GM18870 (cell line): Measurements from ENCODE around the gene FABP1.

Experiments used
- ATAC-seq: cut with Tn5 transposase; IDR thresholded peaks from one replicate; pipeline ENCODE4 v1.9.1; 2021; ENCODE audit warnings: moderate library complexity; ENCODE audit not compliant: unreplicated experiment

FABP1 gene

DNA sequence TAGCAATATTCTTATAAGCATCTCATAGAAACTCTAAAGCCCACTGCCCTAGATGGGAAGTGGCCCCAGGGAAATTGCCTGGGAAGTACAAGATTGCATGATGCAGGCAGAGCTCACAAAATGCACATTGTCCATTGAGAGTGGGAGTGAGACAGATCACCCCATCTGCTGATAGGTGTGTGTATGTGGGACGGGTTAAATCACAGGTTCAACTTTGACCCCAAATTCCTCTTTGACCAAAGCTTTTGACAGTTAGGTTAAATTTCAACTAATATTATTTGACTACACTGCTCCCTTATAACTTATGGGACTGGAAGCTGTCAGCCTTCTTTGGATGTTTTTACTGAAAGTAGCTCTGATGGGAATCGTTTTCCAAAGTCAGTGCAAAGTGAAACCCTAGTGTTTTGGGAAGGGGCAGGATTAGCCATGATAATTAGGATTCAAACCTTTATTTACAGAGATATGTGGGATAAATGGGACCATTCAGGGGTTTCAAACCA is 11.4 kb upstream of the FABP1 start:
- no peak for ATAC-seq

DNA sequence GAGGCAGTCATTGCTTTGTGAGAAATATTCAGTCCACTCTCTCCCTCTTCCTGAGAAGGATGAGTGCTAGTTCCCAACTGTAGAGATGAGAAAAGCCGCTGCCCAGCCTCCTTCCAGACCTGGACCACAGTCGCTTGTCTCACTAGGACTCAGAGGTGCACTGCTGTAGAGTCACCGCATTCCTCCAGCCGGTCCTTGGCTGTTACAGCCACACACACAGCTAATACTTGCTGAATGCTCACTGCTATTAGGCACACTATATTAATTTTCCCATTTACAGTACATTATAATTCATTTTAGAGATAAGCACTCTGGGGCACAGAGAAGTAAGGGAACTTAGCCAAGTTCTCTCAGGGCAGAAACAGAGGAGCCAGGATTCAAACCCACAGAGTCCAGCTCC is 10.0 kb upstream of the FABP1 start:
- ATAC-seq = no peak

DNA sequence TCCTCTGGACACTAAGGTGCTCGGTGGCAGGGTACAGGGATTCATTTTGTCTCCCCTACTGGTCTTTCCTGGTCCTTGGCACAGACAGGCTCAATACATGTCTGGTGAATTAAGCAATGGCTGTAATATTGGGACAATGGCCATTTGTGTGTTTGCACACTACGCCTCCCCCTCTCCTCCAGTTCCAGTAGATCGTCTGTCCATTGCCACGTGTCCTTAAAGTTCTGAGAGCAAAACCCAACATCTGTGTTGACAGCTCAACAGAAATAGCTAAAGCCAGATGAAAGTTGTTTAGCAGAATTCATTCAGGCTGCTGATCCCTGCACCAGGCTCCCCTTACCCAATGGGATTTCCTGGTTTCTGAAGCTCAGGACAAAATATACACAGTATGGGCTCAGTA is 9.0 kb upstream of the FABP1 start:
- no peak for ATAC-seq

DNA sequence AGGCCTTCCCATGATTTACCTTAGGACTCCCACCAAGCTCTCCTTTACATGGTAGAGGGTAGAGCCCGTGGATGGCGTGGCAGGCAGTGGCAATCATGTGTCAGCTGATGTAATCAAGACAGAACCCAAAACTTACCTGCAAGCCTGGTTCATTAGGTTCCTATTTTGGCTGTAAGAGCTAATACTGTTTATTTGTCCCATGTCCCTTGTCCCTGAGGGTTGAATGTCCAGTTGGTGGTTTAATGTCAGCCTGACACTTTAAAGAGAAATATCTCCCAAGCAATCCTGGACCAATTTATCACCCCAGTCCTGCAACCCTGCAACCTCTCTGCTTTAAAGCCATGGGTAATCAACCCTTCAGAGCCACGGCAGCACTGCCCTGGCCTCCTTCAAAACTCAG is 6.0 kb upstream of the FABP1 start:
- no peak for ATAC-seq

DNA sequence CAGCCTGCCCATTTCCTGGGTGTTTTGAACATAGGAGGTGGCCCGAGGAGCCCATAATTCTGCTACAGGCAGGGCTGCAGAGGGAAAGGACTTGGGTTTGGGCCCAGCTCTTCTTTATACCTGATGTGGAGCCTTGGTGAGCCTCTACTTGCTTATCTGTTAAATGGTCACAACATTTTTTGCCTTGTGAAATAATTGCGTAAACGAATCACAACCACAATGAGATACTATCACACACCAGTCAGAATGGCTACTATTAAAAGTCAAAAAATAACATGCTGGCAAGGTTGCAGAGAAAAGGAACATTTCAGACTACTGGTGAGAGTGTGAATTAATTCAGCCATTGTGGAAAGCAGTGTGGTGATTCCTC is 4.1 kb upstream of the FABP1 start:
- ATAC-seq = no peak

DNA sequence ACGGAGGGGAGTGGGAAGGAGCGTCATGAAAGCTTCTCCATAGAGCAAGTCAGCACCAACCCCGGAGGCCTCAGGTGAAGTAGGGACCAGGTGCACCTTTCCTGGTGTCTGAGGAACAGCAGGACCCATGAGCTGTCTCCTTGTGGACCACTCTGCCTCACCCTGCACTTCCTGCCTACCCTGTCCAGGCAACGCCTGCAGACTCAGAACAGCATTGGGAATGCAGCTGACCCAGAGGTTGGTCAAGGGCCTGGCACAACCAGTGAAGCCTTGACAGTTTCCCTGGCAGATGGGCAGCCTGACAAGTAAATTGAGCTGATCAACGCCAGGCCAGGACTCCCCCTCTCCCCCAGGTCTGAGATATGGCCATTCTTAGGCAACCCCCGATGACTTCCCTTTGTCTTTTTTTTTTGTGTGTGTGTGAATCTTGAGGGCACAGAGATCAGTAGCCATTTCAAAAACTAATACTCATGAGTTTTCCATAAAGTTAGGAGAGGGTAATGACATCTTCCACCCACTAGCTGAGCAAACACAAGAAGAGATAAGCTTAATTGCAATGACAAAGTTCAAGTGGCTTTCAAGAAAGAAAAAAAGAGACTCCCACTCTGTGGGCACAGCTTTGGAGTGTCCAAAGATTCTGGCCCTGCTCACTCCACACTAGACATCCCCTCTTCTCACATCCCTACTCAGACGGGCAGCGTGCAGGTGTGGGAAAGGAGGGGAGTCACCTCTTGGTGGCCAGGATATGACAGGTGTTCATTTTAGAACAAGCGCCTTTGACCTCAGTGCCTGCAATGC is 3.5 kb upstream of the FABP1 start:
- ATAC-seq = no peak

DNA sequence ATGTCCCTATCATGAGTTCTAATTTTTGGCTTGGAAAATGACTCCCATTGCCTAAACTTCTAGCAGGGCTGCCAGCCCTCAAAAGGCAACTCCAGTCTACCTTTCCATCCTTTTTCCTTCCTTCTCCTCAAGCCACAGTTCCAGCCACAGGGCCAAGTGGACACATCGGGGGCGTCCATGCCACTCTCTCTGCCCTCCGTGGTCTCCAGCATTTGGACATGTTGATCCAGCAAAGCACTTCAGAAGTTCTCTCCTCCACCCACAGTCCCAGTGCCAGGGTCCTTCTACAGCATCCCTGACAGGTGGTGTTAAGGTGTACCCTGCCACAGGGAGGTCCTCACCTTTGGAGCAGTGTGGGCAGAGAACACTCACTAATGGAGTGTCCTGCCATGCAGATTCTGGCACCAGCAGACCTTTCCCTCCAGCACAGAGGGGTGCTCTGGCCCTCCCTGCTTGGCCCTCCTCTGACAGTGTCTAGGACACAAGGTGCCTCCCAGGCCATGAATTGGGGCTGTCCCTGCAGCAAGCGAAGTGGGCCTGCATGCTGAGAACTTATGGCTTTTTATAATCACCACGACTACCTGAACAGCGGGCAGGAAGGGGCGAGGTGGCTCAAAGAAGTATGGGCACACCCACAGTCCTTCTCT is 1.6 kb upstream of the FABP1 start:
- no peak for ATAC-seq

DNA sequence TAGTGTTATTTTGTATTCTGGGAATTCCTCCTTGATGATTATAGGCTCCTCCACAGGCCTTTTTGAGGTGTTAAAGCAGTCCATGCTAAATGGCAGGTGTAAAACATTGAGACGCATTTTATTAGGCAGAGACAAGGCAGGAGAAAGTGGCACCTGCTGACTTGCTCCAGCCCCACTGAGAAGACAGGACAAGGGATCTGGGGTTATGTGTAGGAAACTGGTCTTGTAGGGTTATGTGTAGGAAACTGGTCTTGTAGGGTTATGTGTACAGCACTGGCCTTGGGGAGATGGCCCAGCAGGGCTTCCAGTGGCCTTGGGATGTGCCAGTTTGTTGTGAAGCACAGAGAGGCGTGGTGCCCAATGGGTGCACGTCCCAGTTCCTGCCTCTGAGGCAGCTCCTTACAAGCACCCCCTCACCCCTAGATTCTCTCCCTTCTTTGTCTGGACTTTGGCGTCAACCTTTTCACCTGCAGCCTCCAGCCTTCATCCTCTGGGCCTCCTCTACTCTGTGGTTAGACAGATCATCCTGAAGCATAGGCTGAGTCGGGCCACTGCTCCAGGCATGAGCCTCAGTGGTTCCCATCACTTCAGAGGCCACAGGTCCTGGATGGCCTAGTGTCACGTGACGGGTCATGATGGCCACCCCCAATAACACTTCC is 921 bp upstream of the FABP1 start:
- no peak for ATAC-seq

DNA sequence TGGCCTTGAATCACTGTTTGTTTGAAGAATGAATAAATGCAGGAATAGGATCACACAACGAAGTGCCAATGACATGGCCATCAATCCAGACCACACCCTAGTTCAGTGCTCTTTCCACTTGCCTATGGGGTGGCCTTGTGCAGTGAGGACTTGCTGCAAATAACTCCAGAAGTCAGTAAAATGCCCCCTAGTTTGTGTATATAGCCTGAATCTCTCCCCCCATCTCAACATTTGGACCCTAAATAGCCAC is 299 bp downstream of the FABP1 start:
- ATAC-seq = no peak

DNA sequence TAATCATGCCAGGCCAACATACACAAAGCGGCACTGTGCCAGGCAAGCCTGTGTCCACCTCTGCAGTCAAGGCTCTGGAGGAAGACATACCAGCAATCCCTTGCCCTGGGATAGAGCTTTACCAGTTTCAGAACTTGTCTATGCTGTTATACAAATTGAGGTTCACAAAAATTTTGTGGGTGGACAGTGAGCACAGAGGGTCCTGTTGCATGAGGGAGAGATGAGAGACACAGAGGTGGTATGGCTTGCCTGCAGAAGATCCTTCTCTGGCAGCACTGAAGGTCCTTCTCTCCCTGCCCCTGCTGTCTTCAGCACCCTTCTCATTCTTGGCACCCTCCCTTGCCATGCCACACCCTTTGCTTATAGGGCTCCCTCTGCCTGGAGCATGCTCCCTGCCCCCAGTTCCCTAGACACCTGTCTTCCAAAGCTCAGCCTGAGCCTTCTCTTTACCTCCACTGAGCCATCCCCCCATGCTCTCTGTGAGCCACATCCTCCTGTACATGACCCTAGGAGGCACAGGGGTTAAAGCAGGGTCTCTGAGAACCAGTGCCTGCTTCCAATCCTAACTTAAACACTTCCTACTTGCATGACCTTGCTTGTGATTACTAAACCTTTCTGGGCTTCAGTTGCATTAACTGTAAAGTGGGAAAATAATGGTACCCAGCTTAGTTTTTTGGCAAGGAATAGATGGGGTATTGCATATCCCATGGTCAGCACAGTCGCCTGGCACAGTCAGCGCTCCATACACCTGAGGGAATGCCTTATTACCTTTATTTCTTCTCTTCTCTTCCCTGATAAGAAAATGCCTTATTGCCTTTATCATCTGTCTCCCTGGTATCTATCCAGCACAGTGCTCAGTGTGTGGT is 857 bp downstream of the FABP1 start:
- ATAC-seq = no peak

DNA sequence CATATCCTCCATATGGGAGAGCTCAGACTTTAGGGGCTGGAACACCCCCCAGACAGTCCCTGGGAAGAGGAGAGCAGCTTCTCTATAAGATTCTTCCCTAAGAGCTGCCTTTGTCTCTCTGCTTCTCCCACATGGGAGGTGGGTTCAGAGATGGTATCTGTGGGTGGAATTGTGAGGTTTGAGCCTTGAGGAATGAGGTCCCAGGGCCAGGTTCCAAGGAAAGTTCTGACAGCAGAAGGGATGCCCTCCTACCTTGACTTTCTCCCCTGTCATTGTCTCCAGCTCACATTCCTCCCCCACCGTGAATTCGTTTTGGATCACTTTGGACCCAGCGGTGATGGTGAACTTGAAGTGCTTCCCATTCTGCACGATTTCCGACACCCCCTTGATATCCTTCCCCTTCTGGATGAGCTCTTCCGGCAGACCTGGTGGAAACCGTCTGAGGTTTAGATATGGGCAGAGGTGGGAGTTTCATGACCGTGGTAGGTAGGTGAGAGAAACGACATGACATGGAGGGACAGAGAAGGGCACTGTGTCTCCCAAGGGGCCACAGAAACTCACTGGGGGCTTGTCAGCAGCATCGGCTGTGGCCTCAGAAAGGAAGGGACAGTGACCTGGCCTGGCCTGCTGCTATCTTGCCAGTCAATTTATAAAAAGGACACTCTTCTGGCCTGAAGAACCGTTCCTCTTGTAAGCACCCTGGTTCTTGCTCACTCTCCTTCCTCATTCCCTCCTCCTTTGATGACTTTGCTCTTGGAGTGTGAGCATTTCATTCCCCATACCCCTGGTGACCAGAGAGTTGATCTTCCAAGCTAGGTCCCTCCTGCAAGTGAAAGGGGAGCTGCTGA is 1.7 kb downstream of the FABP1 start:
- no peak for ATAC-seq

DNA sequence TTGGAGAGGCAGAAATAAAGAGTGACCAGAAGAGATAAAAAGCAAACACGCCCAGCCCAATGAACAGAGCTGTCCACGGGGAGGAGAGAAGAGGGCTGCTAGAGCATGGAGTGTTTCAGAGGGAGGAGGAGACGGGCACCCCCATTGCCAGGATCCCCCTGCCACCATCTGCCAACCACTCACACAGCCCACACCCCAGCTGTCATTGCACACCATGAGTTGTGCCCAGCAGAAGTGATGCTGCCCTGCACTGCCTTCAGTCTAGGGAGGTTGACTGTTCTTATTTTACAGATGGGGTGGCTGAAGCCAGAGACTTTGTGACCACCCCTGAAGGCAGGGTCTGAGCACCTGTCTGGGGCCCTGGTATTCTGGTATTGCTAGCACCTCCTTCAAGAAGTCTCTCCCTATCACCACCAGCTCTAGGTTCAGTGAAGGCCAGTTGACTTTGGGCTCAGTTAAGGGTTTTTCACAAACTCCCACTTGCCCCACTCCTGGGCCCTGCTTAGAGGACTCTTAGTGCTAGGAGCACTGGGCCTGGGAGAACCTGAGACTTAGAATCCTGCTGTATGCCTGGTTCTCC is 2.4 kb downstream of the FABP1 start:
- no peak for ATAC-seq

DNA sequence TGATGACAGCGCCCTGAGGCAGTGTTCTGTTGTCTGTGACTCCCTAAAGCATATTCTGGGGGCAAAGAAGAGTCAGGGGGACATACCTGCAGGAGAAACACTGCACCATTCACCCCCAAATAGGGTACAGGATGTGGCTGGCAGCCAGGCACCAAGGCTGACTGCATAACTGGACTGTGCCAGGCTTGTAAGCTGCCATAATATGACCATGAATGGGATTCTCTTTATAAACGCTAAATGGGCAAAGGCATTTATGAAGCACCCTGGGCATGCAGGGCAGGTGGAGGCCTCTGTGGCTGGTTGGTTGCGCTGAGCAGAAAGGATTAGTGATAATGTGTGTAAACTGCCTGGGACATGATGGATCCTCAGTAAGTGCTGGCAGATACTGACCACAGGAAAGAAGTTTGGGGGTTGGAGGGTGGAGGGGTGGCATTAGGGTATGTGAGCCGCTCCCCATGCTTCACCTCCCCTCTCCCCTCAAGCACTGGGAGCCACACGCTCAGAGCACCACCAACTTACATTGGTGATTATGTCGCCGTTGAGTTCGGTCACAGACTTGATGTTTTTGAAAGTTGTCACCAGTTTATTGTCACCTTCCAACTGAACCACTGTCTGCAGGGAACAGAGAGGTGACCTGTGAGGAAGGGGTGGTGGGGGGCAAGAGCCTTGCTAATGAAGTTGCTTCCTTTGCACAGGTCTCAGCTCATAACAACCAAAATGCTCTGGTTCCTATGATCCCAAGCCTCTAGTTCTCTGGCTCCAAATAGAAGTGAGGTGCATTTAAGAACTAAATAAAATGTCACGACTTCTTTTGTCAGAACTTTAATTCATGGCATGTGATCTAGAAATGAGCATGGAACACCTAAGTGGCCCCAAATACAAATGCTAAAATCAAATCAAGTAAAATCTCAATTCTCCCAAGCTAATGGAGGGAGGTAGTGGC is 3.6 kb downstream of the FABP1 start:
- ATAC-seq = no peak

DNA sequence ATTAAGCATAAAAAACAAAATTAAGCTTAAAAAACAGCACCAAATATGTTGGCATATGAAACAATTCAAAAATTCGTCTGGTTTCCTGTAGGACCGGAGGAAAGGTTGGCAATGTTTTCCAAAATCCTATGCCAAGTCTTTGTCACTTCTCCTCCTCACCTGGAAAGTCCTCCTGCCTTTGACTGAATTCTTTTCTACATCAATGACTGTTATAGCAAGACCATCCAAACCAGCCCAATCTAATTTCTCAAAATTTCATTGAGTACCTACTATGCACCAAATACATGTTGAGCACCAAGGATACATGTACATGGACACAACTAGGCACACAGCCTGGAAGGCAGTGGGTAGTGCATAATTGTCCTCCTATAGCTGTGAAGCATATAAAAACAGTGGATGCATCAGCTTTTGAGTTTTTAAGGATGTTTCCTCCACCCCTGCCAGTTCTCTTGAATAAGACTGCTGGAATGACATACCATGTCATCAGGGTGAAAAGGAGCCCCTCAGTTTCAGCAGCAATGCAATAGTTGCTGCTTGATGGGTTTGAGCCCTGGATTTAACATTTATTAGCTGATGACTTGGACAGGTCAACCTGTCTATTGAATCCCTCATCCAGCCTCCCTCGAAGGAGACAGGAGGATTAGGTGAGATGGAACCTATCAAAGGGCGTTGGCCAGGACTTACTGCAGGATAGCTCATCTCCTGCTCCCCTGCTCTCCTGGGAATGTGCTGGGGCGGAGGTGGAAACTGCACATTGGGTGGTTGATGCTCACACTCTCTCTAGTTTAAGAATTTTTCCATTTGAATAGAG is 4.5 kb downstream of the FABP1 start:
- ATAC-seq = no peak

DNA sequence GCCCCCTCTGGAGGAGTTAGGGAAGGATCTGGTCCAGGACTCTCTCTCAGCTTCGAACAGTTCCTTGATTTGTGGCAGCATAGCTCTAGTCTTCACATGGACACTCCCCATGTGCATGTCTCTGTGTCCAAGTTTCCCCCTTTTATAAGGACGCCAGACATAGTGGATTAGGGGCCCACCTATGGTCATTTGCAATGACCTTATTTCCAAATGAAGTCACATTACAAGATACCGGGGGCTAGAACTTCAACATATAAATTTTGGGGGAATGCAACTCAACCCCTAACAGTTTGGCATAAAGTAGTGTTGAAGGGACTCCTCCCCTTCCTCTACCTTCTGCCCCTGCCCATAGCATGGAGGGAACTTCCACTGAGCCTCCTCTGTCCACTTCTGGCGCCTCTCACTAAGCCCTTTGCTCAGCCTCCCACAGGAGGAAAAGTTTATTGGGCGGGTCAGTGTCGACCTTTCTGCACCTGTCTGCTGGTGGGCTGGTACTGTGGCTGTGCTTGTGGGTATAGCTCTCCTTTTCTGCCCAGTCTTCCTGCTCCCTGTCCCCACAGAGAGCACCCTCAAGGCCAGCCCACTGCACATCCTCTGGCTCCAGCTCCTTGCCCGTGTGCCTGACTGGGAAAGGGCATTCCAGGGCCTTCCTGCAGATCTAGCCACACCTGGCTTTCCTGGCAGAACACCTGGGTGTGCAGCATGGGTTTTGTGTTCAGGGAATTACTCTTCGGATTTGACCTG is 5.5 kb downstream of the FABP1 start:
- no peak for ATAC-seq

DNA sequence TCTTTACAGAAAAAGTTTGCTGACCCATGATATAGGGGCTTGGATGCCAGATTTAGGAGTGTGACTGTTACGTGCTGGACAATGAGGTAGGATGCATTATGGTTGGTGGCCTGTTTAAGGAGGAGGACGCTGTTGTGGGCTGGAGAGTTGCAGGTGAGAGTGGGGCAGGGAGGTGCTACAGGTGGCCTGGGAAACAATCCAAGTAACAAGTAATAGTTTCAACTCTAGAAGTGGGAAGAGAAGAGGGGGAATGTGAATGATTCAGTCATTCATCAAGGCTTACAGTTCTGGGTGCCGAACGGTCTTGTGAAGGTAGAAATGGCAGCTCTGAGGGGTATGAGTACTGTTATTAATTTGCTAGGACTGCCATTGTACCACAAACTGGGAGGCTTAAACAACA is 6.2 kb downstream of the FABP1 start:
- no peak for ATAC-seq

DNA sequence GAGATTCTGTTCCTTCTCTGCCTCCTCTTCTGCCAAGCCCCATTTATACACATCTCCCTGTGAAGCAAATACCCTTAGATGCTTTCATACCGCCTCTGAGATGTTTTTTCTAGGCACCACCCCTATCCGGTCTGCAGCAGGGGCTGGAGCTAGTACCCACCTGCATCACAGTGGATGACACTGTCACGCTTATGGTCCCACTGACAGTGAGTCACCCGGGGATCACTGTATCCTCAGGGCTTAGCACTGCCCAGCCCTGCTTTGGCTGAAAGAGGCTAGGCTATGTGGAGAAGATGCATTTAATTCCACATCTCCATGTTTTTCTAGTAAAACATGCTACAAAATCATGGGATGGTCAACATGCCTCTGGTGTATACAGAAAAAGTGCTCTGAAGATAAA is 9.9 kb downstream of the FABP1 start:
- ATAC-seq = no peak
